NCI-H460 (cell line): ENCODE results near the gene KNG1. TPM values are rescaled to one million over a fixed set of nuclear protein-coding genes. Genes with fewer than 3 reads are reported as not detected.

Source experiments
- DNase-seq: peaks from one replicate; pipeline ENCODE4 v3.0.0-alpha.2; 2016; ENCODE audit warnings: low read depth; ENCODE audit errors: extremely low read depth
- total RNA-seq: library from RNA; depleted of rRNA; stranded (reverse); fragments of >200 nt; shearing (Covaris generic); gene quantifications from 2 replicates; pipeline ENCODE4 v1.2.3, GENCODE V29; 2014

The KNG1 gene
- total RNA-seq, 1 experiment from 2014 or later = not detected

- DNase-seq = no peak
Measured at GRCh38 chr3:186772281-186772694, 55.1 kb downstream of the KNG1 start.

DNA sequence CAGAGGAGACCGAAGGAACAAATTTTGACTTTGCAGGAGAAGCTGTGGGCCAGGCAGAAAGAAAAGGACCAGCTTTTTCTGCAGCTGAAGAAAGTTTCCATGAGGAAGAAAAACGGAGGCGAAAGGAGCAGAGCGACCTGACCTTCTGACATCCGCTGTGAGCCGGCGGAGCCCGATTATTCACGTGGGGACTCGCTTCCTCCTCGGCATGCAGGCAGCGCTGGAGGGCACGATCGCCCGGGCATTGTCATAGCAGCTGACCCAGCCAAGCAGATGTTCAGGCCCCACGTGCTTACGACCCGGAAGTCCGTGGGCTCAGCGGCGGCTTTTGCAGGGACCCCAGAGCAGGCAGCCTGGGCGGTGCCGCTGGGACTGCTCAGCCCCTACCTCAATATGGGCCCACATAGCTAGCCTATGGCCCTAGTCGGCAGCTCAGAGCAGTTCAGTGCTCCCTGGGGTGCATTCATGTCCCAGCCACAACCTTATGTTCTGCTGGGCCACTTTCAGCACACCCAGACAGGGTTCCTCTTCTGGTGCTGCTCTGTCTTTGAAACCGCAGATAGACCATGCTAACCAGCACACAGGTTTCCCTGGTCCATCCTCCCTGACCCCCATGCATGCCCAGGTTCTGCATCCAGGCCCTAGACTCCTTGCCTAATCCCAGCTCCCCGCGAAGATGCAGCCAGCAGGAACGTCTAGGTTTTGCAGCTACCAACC is 55.7 kb downstream of the KNG1 start:
- DNase-seq = no peak

DNA sequence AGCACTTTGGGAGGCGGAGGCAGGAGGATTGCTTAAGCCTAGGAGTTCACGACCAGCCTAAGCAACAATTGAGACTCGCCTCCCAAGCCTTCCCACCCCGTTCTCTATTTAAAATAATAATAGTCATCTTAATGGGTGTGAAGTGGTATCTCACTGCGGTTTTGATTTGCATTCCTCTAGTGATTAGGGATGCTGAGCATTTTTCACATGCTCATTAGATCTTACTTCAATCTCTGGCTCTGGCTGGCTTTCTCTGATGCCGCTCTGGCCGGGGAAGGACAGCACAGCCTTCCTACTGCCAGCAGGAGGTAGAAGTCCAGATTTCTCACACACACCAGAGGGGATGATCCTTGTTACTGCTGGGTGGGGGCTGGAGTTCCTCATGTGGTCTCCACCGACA is 58.8 kb downstream of the KNG1 start:
- no peak for DNase-seq

GRCh38 chr3:186779204-186779603 is 62.0 kb downstream of the KNG1 start:
- no peak for DNase-seq

- DNase-seq = no peak
Measured at GRCh38 chr3:186782542-186783057, 65.4 kb downstream of the KNG1 start.

- peak; percentile 78 for DNase-seq
Measured at GRCh38 chr3:186783058-186783730, 66.0 kb downstream of the KNG1 start, which contains the start of gene EIF4A2. Gene EIF4A2, plus strand, starts transcription at chr3:186783577. Its CDS starts 34 bp downstream, at chr3:186783611.

DNA sequence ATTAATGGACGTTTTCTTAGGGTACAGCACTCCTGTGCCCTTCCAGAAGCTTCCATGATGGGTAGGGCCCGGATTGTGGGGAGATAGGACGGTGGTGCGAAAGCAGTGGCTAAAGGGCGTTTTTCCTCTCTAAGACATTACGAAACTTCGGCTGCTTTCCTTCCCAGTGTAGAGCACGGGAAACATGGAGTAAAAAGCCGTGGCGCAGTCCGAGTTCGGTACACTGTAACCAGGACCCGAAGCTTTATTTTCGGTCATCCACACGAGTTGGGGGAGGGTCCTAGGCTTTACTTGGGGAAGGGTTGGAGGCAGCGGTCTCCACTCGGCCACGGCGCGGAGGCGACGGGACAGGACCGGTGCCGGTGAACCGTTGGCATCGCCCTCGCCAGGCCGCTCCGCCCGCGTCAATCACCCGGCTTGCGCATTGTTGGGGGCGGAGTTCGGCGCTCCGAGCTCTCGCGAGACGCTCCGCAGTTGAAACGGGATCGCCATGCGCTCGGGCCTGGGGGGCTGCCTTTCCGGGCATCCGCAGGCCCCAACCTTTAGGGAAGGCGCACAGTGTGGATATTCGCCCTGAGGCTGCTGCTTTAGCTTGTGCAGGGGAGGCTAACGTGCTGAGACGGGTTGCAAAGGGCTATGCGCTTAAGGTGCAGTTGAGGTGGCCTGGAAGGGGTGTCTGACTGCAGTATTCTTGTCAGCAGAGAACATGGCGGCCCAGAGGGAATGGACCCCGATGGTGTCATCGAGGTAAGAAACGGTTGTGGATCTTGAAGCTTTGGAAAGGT is 66.8 kb downstream of the KNG1 start:
- DNase-seq = peak; percentile 63

DNA sequence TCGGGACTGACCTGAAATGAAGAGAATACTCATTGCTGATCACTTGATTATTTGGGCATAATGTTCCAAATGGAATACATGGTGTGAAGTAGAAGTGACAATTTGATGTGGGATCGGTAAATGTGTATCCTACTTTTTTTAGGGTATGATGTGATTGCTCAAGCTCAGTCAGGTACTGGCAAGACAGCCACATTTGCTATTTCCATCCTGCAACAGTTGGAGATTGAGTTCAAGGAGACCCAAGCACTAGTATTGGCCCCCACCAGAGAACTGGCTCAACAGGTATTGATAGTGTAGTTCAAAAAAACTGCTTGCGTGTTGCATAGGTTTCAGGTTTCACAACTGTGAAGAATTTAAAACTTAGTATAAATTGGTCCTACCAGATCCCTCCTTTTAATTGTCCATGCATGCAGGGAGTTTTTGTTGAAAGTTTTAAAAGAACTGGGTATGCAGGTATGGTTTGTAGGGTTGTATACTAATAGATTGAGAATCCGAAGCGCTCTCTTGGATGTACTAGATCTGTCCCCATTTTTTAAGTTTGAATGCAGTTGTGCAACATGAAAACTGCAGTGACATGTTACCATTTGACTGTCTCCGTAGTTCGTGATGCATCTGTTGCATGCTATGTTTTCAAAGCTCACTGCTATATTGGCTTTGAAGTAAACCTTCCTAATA is 67.8 kb downstream of the KNG1 start:
- DNase-seq = no peak

GRCh38 chr3:186785495-186786018 is 68.4 kb downstream of the KNG1 start:
- DNase-seq = no peak

GRCh38 chr3:186786922-186787321 is 69.8 kb downstream of the KNG1 start:
- DNase-seq = no peak

DNA sequence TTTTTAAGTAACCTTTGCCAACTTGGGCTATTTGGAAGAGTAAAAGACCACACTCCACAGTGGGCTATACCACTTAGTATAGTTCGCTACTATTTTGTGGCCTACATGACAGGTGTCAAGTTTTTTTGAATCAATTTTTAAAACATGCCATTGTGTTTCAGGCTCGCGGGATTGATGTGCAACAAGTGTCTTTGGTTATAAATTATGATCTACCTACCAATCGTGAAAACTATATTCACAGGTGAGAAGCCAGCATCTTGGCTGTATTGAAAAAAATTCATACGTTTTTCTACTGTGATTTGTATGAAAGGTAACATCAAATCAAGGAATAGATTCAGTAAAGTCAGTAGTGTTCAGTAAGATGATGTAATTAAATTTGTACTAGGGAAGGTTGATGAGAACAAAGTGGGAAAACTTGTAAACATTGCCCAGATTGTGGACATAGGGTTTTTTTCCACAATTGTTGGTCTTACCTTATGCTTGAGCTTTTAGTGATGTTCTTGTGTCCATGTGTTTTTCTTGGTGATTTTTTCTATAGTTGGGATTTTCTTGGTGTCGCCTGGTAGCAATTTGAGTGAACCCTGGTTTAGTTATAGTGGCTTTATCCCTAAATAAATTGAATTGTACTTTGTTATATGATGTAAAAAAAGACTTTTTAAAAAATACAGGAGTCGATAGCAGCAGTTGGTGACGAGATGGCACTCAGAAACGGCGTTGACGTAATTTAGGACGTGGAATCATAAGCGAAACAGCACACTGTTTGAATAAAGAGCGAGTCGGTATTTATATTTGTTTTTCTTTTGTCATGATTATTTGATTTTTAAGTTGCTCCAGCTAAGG is 70.7 kb downstream of the KNG1 start:
- DNase-seq = no peak

- DNase-seq = no peak
Measured at GRCh38 chr3:186788482-186789370, 71.6 kb downstream of the KNG1 start.

DNA sequence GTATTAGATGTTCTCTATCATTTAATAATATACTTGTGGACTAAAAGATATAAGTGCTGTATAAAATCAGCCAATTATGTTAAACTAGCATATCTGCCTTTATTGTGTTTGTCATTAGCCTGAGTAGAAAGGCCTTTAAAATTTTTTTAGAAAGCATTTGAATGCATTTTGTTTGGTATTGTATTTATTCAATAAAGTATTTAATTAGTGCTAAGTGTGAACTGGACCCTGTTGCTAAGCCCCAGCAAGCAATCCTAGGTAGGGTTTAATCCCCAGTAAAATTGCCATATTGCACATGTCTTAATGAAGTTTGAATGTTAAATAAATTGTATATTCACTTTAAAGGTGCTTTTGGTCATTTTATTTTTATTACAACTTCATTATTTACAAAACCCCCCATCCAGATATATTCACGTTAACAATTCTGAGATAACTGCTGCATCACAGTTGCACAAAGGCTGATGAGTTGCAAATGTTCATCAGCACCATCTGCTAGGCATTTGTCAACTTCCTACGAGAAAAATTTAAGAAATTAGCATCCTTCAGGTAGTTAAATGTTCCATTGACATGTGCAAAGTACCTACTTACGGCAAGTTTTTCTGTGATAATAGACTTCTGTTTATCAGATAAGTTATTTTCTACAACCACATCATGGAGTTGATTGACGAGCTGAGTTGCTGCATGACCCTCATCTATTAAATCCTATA is 72.5 kb downstream of the KNG1 start:
- DNase-seq = no peak

- peak; percentile 42 for DNase-seq
Measured at GRCh38 chr3:186790261-186790981, 73.3 kb downstream of the KNG1 start.
